Posterior vena cava (tissue), 2 donors: ENCODE measurements around the gene FAM241A. TPM values are rescaled to one million over a fixed set of nuclear protein-coding genes. Genes with fewer than 3 reads are reported as not detected.

Experiments used
- total RNA-seq, 2 donors: library from RNA; stranded (reverse); fragmentation: NEBNext Ultra II Directional; extraction: Animal tissue kit (Norgen Biotek cat#: 25700); gene quantifications; one replicate each; pipeline ENCODE4 v1.2.1, GENCODE V29; 2021
- donor health status: DM: yes; HTN: yes; CAD: no.
- donor health status: DM: yes; HTN: yes; CAD: no.

FAM241A gene
- total RNA-seq, 2 donors from 2014 or later = 4.6 to 6.7 TPM

Other genes starting within 250 kb of the FAM241A start
- gene AP1AR, start 86.3 kb downstream of the FAM241A start, total RNA-seq = 10 to 100 TPM; 13.5 to 21.2 TPM
- gene TIFA, start 140.4 kb downstream of the FAM241A start, total RNA-seq = 1 to 10 TPM; 4.4 to 6.1 TPM
- 10 to 100 TPM; 22.8 to 24.4 TPM for gene ALPK1, start 151.9 kb downstream of the FAM241A start, total RNA-seq